HG03045 (cell line): ENCODE data around the gene ZNF154.

Experiments
- ATAC-seq: cut with Tn5 transposase; IDR thresholded peaks from one replicate; pipeline ENCODE4 v1.9.1; 2021; ENCODE audit warnings: mild to moderate bottlenecking, moderate library complexity; ENCODE audit not compliant: unreplicated experiment

ZNF154 gene

DNA sequence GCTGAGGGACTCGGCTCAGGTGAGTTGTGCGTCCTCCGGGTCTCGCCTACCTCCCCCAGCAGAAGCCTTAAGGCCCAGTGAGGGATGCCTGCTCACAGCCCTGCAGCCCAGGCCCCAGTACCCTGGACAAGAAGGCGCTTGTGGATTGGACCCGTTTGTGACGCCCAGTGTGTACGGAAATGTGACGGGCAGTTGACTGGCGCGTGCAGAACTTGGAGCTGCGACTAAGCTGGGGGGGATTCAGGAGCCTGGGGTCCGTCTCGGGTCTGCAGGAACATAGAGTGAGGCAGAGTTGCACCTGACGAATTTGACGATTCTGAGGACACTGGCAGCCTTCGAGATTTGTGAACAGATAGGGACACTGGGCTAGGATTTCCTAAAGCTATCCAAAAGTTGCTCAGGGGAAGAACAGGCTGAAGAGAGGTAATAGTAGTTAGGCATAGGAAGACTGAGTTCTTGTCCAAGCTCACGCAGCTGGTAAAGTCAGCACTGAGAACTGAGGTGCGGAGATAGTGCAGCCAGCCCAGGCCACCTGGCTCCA is 26.7 kb downstream of the ZNF154 start:
- no peak for ATAC-seq

DNA sequence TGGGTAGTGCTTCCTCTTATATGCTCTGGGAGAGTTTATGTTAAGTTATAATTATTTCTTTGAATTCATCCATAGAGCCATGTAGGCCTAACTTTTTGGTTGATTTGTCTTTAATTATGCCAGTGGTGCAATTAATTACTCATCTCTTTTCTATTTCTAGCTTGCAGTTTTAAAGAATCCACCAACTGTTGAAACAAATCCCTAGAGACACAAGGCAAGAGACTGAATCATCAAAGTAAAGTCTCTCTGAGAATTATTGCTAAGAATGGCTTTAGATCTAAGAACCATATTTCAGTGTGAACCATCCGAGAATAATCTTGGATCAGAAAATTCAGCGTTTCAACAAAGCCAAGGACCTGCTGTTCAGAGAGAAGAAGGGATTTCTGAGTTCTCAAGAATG is 33.1 kb downstream of the ZNF154 start:
- ATAC-seq, result no peak

DNA sequence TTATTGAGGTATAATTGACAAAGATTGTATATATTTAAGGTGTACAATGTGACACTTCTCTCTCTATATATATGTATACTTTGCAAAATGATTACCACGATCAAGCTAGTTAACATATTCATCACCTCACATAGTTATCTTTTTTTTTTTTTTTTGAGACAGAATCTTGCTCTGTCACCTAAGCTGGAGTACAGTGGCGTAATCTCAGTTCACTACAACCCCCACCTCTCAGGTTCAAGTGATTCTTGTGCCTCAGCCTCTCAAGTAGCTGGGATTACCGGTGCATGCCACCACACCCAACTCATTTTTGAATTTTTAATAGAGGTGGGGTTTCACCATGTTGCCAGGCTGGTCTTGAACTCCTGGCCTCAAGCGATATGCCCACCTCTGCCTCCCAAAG is 36.5 kb downstream of the ZNF154 start:
- ATAC-seq, result no peak

DNA sequence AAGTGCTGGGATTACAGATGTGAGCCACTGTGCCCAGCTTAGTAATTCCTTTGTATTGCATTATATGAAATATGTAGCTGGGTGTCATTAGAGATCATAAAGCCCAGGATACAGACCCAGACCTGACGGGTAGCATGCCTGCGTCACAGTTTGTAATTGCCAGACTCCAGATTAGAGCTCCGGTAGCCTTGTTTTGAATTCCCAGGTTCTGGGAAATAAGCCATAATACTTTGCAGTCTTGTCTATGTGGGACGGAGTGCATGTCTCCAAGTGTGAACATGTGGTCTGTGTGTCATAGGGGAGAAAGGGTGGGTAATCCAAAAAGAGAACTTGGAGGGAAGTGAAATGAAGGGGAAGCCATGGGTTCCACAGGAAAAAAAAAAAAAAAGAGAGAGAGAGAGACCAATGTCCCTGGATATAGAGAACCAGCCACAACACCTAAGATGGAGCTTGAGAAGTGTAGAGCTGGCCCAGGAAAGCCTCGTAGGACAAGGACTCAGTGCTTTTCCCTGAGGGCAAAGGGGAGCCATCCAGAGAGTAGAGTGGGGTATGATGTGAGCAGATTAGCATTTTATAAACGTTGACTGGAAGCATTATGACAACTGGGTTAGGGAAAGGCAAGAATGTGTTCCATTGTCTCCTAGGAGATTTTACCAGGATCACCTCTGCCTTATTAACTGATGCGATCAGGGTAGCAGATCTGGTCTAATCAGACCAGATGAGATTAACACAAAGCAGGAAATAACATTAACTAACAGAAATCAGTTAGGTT is 37.7 kb downstream of the ZNF154 start:
- no peak for ATAC-seq

DNA sequence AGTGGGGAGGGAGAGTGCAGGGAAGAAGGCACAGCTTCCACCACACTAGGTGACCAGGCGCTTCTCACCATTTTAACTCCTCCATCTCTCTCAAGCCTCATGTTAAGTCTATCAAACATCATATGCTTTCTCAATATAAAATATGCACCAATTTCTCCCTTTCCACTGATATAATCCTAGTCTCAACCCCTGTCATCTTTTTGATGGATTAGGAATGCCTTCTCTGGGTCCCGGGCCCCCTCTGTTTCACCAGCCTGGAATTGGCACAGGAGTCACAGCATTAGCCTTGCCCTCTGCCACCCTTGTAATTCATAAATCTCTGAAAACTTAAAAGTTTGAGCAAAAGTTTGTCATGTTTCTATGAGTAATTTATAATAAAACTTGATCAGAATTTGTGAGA is 40.4 kb downstream of the ZNF154 start, which contains the start of gene ZSCAN4:
ZSCAN4 (plus strand) TSS at position 301 of the 400 bp plus-strand sequence. CDS start 7,211 bp downstream, outside the sequence.
- no peak for ATAC-seq

DNA sequence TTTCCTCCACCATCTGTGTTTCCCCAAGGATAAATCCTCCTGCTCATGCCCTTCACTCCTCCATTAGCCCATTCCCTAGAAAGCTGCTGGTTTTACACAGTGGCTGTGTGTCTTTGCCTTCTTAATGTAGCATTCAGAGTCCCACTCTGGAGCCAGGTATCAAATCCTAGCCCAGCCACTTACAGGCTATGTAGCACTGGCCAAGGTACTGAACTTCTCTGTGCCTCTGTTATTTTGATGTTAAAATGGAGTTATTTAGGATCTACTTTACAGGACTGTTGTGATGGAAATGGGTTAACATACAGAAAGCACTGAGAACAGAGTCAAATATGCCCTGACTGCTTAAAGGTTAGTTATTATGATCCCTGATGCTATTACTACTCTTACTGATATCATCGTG is 41.8 kb downstream of the ZNF154 start:
- ATAC-seq, result no peak

DNA sequence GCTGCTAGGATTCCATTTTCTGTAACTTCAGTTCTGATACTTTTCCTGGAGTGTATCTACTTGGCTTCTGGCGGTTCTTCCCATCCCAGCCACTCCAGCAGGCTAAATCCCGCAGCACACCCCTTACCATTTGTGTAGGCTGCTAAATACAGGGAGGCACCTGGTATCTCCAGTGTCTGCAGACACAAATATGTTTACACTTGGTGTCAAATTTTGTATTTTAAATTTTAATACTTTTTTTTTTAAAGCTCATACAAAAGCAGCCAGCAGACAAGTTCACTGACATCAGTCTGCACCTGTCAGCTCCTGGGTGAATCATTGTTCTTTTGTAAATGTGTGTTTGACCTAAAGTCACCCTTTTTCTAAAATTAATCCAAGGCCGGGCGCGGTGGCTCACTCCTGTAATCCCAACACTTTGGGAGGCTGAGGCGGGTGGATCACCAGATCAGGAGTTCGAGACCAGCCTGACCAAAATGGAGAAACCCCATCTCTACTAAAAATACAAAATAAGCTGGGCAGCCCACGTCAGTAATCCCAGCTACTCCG is 43.7 kb downstream of the ZNF154 start:
- no peak for ATAC-seq

DNA sequence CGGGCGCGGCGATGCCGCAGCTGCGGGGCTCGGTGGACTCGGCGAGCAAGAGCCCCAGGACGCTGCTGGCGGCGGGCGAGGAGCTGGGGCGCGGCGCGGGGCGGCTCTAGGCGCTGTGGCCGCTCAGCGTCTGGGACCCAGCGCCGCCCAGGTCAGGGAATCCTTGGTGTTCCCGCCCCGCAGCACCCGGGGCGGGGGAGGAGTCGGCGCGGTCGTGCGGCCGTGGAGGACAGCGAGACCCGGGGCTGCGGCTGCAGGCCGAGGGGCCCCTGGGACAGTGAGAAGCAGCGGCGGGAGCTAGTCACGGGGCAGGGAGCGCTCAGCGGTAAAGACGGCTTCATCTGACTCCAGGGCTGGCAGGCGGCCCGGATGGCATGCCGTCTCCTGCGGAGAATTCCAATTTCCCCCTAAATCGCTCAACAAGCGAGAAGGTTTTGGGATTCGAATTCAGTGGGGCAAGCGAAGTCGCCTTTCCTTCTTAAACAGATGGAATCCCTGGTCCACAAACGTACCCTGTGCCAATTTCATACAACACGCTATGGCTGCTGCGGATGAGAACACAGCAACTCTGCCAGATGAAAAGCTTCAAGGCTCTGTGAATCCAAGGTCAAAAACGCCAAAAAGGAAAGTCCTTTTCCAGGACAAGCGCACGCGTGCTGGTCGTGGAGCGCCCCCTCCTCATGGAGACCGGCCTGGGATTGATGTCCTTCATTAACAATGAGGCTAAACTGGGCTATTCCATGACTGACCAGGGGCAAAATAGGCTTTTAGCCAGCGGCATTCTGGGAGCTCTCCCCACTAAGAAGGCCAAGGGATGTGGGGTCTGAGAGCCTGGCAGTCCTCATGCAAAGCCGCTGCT is 44.5 kb downstream of the ZNF154 start:
- no peak for ATAC-seq

DNA sequence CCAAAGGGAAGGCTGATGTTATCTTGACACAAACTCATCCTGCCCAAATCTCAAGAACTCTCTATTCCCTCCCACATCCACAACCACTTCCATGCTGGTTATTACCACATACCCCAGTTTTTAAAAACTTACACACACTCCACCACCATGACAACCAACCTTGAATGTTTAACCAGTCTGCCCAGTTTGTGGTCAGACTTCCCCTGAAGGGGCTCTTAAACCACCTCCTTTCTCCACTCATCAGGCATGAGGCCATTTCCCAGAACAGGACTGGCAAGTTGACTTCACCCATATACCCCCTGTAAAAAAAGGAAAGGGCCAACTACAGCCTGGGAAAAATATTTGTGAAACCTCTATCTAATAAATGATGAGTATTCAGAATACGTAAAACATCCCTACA is 52.7 kb downstream of the ZNF154 start:
- ATAC-seq, result no peak

DNA sequence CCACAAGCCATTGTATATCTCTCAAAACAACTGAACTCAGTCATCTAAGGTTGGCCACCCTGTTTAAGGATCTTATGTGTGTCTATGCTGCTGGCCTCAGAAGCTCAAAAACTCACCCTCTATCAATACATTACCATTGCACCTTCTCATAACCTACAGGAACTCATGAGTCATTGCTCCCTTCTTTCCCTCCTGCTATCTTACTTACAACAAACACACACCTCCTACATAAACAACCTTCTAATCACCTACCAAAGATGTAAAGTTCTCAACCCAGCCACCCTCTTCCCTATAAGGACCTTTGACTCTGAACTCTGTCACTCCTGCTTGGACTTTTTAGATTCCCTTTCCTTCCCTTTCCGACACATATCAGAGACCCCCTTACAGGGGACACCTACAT is 53.6 kb downstream of the ZNF154 start:
- ATAC-seq, result no peak

DNA sequence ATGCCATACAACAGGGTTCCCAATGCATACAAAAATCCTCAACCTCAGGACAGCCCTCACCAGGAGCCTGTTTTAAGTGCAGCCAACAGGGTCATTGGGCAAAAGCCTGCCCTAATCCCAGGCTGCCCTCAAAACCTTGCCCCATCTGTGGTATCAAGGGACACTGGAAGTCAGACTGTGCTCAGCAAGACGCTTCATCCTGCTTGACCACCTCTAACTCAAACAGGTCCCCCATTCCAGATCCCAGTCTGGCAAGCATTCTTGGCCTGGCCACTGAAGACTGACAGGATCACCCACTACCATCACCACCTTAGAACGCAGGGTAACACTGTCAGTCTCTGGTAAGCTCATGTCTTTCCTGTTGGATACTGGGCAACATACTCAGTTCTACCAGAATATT is 55.3 kb downstream of the ZNF154 start:
- ATAC-seq, result no peak

DNA sequence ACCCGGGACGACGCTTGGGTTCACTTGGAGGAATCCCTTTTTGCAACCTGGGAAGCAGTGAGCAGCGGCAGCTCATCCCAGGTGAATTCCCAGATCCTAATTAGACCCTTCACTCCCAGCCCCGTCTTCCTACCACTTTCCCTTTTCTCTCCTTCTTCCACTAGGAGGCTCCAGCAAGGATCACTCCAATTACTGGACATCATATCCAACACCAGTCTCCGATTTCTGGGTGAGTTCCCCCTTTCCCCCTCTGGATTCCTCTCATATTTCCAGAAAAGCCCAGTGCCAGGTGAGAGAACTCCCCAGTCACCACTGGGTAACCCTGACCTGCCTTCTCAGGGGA is 57.4 kb downstream of the ZNF154 start:
- no peak for ATAC-seq

DNA sequence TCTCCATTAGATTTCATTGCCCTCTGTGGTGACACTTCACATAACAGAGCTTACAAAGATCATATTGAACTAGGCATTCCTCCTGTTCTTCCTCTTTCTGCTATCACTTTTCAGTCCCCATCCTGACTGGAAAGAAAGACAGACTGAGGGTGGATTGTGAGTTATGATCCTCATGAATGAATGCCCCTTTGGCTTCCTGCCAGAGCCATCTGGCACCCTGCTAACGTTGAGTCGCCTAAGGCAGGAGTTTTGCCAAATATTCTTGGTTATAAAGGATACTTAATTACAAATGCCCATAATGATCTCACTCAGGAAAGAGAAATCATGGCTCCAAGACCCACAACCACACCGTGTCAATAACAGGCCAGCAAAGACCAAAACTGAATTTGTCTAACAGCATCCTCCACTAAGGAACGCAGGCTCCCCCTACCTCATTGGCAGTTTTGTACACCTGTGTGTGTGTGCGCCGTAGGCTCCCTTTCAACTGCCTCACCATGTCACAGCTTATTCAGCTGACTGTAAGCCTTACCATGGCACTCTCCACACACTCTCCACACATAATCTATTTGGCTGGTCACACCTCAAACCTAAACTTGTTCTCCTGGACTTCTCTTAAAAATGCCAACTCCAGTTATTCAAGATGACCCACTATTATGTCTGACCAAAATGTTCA is 60.5 kb downstream of the ZNF154 start:
- ATAC-seq, result no peak
